Vagina (tissue), 2 donors: Measurements from ENCODE around the gene DOCK4.

Experiments
- POLR2AphosphoS5 ChIP-seq, 2 donors: sonication (generic); formaldehyde crosslinking; IDR thresholded peaks; one replicate each; pipeline ENCODE4 v1.9.0; 2017; ENCODE audit warnings: antibody characterized with exemption in 2 of 2, mild to moderate bottlenecking in 2 of 2, low read depth in 1 of 2; ENCODE audit not compliant: insufficient read depth in 1 of 2
- TF ChIP-seq, protein P1 (sequence below), 3 experiments: fragments of 450-650 bp in 2 of 3; fragments of 200-600 bp in 1 of 3; sonication (generic) in 1 of 3; IDR thresholded peaks; one replicate each; pipeline ENCODE4 v1.5.1; 2017 to 2019; ENCODE audit warnings: antibody characterized with exemption in 3 of 3, mild to moderate bottlenecking in 2 of 3, moderate library complexity in 2 of 3

DNA sequence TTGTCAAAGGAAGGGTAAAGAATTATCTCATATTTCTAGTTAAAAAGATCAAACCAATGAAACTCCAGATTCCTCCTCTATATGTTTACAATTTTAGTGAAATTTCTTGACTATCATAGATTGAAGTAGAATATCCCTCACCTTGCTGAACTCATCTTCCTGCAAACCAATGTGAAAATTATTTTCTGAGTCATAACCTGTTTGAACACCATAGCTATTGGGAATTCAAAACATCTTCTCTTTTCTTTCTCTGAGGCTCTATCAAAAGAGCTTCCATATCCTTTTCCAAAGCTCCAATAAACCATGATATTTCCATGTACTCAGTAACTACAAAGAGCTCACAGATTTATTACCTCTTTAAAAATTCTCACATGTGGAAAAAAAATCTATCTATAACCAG is 134.3 kb downstream of the DOCK4 start:
- TF ChIP-seq, protein P1, sequence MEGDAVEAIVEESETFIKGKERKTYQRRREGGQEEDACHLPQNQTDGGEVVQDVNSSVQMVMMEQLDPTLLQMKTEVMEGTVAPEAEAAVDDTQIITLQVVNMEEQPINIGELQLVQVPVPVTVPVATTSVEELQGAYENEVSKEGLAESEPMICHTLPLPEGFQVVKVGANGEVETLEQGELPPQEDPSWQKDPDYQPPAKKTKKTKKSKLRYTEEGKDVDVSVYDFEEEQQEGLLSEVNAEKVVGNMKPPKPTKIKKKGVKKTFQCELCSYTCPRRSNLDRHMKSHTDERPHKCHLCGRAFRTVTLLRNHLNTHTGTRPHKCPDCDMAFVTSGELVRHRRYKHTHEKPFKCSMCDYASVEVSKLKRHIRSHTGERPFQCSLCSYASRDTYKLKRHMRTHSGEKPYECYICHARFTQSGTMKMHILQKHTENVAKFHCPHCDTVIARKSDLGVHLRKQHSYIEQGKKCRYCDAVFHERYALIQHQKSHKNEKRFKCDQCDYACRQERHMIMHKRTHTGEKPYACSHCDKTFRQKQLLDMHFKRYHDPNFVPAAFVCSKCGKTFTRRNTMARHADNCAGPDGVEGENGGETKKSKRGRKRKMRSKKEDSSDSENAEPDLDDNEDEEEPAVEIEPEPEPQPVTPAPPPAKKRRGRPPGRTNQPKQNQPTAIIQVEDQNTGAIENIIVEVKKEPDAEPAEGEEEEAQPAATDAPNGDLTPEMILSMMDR (IDR thresholded peaks at IDR 0.05) = no peak
- TF ChIP-seq POLR2AphosphoS5 (IDR thresholded peaks at IDR 0.05; ENCODE audit: insufficient read depth in 1 of 2, low read depth in 1 of 2) = no peak
